Mucosa of descending colon (tissue), 3 donors: ENCODE results near the gene MFN1. TPM values are rescaled to one million over a fixed set of nuclear protein-coding genes. Genes with fewer than 3 reads are reported as not detected.

Experiments
- ATAC-seq: fragments of 200-7000 bp; cut with Tn5 transposase; one replicate; pipeline ENCODE4 v1.9.1; 2020; ENCODE audit warnings: mild to moderate bottlenecking, moderate library complexity
- DNase-seq, 3 donors: peaks; one replicate each; pipeline ENCODE4 v3.0.0-alpha.2; 2020
- H3K36me3 ChIP-seq: fragments of 200-600 bp; one replicate; pipeline ENCODE4 v1.8.0; 2021; ENCODE audit warnings: low read depth, mild to moderate bottlenecking
- H3K4me1 ChIP-seq: fragments of 200-600 bp; one replicate; pipeline ENCODE4 v1.8.0; 2021; ENCODE audit warnings: low read depth, mild to moderate bottlenecking
- H3K4me3 ChIP-seq: fragments of 200-600 bp; one replicate; pipeline ENCODE4 v1.8.0; 2021; ENCODE audit warnings: mild to moderate bottlenecking
- H3K9me3 ChIP-seq: fragments of 200-600 bp; one replicate; pipeline ENCODE4 v1.8.0; 2021; ENCODE audit warnings: mild to moderate bottlenecking
- intact Hi-C, 2 donors: fragments of 100-400 bp; cut with DNase I in 1 of 2; cut with micrococcal nuclease in 1 of 2; formaldehyde crosslinking; loops; one replicate each; pipeline versions ENCODE4 v1.11.0 to v1.11.1; 2022; cut with DNase I, micrococcal nuclease
- total RNA-seq, 3 donors: library from RNA; stranded (reverse); fragmentation: NEBNext Ultra II Directional in 2 of 3; extraction: Animal tissue kit (Norgen Biotek cat#: 25700) in 2 of 3; gene quantifications; one replicate each; pipeline versions ENCODE4 v1.2.1 to v1.2.4, GENCODE V29; 2021 to 2023
- TF ChIP-seq, protein P1 (sequence below): fragments of 200-600 bp; IDR thresholded peaks from one replicate; pipeline ENCODE4 v1.8.0; 2022; ENCODE audit warnings: antibody characterized with exemption, mild to moderate bottlenecking
- donor health status: DM: no; HTN: no; CAD: no; lungs with moderate emphysema.
- donor health status: DM: no; HTN: no; CAD: no.
- donor health status: DM: no; HTN: yes; CAD: no.

MFN1 gene
- total RNA-seq, 3 donors from 2014 or later = 55.2 to 68.4 (median 61.8) TPM

DNA sequence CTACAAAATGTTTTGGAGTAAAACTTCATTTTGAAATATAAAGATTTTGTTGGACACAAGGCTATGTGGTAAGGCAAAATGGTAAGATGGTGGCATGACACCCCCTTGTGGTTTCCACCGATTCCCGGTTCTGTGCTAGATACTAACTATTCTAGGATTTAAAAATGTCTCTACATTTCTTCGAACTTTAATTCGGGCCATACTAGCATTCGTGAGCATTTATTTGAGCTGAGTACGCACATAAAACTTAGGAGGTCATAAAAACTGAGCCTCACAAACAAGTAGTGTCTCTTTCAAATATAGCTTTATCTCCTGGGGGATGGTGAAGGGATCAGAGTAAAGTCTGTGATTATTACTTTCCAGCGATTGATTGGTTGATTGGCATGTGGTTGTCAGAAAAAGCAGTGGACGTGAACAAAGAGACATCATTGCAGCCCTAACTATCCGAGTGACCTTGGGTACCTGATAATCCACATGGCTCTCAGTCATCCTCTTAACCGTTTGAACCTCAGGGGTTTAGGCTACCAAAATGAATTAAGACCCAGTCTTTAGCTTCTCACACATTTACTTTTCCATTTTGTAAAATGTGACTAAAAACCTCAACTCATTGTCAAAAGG lies 25.7 kb upstream of the MFN1 start:
- no peak for ATAC-seq
- intact Hi-C loops = loop anchor here in 1 of 2 donors (2.0 kb wide), 1 partner anchor 27 kb away; no protein-coding TSS in a partner anchor
- Histone ChIP-seq H3K4me1 (peaks cover 16% of the 10 kb centered on the region), H3K36me3 (no peaks in the 10 kb centered on the region), H3K9me3 (no peaks in the 10 kb centered on the region), H3K4me3 (no peak overlapping the region)
- DNase-seq = peak in 1 of 3 donors; percentile 58
- TF ChIP-seq, protein P1, sequence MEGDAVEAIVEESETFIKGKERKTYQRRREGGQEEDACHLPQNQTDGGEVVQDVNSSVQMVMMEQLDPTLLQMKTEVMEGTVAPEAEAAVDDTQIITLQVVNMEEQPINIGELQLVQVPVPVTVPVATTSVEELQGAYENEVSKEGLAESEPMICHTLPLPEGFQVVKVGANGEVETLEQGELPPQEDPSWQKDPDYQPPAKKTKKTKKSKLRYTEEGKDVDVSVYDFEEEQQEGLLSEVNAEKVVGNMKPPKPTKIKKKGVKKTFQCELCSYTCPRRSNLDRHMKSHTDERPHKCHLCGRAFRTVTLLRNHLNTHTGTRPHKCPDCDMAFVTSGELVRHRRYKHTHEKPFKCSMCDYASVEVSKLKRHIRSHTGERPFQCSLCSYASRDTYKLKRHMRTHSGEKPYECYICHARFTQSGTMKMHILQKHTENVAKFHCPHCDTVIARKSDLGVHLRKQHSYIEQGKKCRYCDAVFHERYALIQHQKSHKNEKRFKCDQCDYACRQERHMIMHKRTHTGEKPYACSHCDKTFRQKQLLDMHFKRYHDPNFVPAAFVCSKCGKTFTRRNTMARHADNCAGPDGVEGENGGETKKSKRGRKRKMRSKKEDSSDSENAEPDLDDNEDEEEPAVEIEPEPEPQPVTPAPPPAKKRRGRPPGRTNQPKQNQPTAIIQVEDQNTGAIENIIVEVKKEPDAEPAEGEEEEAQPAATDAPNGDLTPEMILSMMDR = peak; percentile 12

DNA sequence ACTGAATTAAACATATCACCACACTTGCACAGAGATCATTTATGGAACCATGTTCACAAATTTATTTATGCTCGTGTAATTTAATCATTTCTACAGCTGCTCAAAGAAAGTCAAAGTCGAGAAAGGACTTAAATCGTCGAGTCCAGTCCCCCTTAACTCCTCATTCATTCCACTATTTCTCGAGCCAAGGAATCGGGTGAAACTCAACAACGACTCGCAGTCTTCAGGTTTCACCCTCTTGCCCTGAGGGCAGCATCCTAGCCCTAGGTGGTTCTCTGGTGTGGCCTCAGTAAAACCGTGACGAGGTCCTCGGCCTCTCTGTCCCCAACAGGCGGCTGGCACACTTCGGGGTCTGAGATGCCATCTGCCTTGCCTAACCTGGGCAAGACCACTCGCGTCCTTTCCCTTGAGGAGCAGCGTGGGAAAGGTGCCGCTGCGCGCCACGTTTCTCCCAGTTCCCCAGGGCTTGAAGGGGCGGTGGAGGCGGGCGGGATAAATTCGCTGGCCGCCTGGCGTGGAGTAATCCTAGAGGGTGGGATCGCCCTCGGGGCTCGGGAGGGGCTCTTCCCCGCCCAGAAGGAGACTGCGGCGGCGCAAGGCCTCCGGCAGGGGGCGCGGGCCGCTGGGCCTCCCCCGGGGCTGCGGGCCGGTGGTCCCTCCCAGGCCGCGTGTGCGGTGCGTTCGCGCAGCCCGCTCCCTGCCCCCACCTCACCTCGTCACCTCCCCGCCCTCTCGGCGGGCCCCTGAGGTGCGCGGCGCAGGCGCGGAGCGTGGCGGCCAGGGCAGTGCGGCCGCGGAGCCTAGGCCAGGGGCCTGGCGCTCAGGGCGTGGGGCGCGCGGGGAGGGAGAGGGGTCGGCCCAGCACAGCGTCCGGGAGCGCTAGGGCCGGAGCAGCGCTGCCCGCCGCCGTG lies 25.0 kb upstream of the MFN1 start, which contains the start of gene ZNF639:
Gene ZNF639 (plus strand): TSS at position 746 of the 911 bp plus-strand sequence. CDS start 5,263 bp downstream, outside the sequence.
- no peaks in the 10 kb centered on the region for H3K36me3 ChIP-seq
- DNase-seq = peak; percentile 74 to 88 (median 86)
- intact Hi-C loops = loop anchor here in 1 of 2 donors (2.0 kb wide), 1 partner anchor 26 kb away; no protein-coding TSS in a partner anchor
- peak; percentile 86 for ATAC-seq
- H3K9me3 ChIP-seq = no peaks in the 10 kb centered on the region
- TF ChIP-seq, protein P1 = peak; percentile 74
- H3K4me1 ChIP-seq = peaks cover 16% of the 10 kb centered on the region
- H3K4me3 ChIP-seq = peak within 1 kb of the TSS; percentile 45

DNA sequence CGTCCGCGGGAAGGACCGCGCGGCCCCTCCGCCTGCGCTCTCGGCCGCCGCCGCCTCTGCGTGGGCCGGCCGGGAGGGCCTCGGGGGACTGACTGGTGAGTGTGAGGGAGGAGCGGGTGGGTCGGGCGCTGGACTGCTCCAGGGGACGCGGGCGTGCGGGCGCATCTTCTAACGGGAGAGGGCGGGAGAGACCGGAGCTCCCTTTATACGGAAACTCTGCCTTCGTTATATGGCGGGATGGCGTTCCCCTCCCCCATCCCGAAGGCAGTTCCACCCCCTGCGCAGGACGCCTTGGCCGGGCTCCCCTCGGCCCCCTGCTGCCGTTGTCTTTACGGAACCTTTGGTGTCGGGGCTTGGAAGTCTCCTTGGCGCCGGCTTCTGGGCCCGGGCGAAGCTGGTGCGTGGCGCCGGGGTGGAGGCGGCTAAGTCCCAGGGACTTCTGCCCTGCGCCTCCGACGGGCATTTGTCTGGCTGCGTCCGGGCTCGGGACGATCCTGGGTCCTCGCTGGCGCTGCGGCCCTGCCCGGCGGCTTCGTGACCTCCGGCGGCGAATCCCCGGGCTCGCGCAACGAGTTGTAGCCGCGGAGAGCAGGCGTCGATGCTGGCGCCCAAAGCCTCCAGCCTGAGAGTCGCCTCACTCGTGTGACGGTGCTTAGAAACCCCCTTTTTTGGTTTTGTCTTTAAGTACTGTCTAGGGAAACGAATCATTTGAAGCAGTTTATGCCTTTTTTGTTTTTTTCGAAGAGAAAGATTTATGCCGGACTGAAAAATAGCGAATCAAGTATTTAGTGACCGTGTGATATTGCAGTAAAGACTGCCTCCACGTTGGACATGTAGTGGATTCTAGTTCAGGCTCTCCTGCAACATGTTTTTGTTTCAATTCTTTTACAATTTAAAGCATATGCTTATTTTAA lies 24.1 kb upstream of the MFN1 start:
- intact Hi-C loops = loop anchor here in 1 of 2 donors (2.0 kb wide), 1 partner anchor 25 kb away; no protein-coding TSS in a partner anchor
- TF ChIP-seq, protein P1 = no peak
- H3K4me1 ChIP-seq = peaks cover 16% of the 10 kb centered on the region

DNA sequence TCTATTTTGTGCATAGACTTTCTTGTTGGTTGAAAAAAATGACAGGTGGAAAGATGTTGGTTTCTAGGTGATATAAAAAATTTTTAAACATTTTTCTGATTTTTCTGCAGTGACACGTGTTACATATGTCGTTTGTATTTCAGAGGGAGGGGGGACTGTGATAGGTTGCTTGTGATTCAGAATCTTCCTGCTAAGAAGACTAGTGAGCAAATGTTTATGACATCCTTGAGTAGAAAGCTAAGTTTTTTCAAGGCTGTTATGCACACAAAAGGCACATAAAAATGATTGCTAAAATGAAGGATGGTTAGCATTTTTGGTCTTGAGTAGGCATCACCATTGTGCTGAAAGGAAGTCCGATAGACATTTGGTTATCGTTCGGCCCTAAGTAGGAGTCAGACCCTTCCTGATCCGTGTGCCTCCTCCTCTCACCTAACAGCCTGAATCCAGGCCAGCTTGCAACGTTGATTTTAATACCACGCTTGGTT lies 23.2 kb upstream of the MFN1 start:
- DNase-seq (no peak), ATAC-seq (no peak)
- Histone ChIP-seq H3K9me3 (no peaks in the 10 kb centered on the region), H3K36me3 (no peaks in the 10 kb centered on the region), H3K4me1 (peaks cover 16% of the 10 kb centered on the region), H3K4me3 (peak overlapping the region; percentile 45)
- intact Hi-C loops = no loop called here
- TF ChIP-seq, protein P1 = no peak

More for the DNA sequence above, 24.1 kb upstream of the MFN1 start:
- Histone ChIP-seq H3K9me3 (no peaks in the 10 kb centered on the region), H3K4me3 (peak overlapping the region; percentile 45), H3K36me3 (no peaks in the 10 kb centered on the region)
- DNase-seq = peak; percentile 77 to 84 (median 79)
- ATAC-seq = peak; percentile 77

DNA sequence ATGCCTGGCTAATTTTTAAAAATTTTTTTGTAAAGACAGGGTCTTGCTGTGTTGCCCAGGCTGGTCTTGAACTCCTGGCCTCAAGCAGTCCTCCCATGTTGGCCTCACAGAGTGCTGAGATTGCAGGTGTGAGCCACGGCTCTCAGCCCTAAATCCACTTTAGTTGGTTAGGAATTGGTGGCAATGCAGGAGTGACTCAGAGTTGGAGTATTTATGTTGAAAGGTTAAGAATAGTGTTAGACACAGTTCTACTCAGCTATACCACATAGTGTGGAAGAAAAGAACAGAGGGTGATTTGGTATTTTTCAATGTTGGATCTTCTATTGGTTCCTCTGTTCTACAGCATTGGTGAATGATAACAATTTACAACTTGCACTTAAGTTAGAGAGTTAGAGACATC lies 17.1 kb upstream of the MFN1 start:
- TF ChIP-seq, protein P1 = no peak
- no peak overlapping the region for H3K4me3 ChIP-seq
- no peaks in the 10 kb centered on the region for H3K4me1 ChIP-seq
- no peaks in the 10 kb centered on the region for H3K36me3 ChIP-seq
- H3K9me3 ChIP-seq = no peaks in the 10 kb centered on the region
- no peak for DNase-seq
- ATAC-seq = no peak
- intact Hi-C loops = no loop called here
